GM08714 (cell line): ENCODE results near the gene RFX2.

Experiments
- H3K4me3 ChIP-seq: fragments of 200-500 bp; sonication (Bioruptor generic); 2 replicates; pipeline ENCODE4 v1.5.1; 2014; ENCODE audit warnings: mild to moderate bottlenecking, low read length, inconsistent platforms
- ZNF274 ChIP-seq: IDR thresholded peaks from 2 replicates; pipeline ENCODE4 v1.6.1; 2012; ENCODE audit warnings: mild to moderate bottlenecking, low read depth, low read length

The RFX2 gene

DNA sequence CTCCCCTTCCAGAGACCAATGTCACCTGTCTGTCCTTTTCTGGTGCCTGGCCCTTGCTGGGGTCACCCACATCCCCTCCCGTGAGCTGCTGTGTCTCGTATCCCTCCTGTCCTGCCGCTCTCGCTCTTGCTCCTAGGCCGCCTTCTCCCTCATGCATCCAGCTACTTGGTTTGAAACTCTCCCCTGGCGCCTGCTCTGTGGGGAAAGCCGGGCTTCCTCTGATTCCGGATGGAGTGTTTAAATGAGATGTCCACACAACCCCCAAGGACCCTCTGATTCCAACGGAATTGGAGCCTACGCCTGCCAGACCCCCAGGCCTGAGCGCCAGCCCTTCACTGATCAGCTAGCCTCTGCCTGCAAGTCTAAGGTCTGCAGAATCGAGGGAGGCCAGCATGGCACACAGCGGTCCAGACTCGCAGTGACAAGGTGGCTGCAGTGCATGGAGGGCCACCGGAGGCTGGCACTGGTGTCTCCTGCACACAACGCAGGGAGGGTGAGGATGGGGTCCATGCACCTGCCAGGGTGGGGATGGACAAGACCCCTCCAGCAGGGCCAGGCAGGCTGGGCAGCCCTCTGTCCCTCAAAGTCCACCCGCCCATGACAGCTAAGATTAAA lies 47.2 kb downstream of the RFX2 start:
- H3K4me3 ChIP-seq, result no peak overlapping the region
- no peak for TF ChIP-seq ZNF274

DNA sequence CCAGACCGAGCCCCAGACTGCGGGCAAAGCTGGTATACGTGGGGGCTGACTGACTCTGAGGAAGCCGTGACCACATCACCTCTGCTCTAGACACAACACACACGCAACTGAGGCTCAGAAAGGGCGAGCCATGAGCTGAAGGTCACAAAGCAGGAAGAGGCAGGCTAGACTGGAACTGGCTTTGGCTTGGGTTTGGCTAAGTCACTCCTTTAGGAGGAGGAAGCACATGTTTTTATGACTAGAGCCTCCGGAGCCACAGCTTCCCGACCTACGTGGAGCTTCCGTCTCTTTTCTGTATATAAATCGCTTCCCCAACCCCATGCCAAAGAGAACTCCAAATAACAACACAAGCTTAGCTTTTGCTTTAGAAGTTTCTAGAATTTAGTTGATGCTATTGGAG lies 48.0 kb downstream of the RFX2 start:
- H3K4me3 ChIP-seq, result no peak overlapping the region
- TF ChIP-seq ZNF274, result no peak

DNA sequence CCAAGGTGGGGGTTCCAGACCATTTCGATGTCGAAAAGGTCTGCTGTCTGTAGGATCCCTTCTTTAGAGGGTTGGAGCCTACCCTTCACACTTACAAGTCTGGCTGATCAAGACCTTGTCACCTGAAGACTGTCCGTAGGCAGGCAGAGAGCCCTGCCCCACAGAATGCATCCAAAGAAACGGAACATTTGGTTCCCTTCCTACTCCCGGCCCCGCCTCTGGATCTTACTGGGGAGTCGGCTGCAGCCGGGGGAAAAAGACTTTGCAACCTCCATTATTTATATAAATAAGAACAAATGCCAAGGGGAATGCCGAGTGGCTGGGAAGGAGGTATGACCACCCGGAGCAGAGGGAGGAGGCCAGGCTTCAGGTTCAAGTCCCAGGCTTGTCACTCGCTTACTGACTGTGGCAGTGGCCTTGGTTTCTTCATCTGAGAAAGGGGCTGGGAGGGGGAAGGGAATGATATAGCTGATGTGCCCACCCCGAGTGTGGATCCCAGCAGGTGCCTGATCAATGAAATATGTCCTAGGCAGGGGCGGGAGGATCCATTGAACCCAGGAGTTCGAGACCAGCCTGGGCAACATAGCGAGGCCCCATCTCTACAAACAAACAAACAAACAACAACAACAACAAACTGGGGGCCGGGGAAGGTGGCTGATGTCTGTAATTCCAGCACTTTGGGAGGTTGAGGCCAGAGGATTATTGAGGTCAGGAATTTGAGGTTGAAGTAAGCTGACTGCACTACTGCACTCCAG lies 48.7 kb downstream of the RFX2 start:
- TF ChIP-seq ZNF274, result no peak
- H3K4me3 ChIP-seq, result no peak overlapping the region

DNA sequence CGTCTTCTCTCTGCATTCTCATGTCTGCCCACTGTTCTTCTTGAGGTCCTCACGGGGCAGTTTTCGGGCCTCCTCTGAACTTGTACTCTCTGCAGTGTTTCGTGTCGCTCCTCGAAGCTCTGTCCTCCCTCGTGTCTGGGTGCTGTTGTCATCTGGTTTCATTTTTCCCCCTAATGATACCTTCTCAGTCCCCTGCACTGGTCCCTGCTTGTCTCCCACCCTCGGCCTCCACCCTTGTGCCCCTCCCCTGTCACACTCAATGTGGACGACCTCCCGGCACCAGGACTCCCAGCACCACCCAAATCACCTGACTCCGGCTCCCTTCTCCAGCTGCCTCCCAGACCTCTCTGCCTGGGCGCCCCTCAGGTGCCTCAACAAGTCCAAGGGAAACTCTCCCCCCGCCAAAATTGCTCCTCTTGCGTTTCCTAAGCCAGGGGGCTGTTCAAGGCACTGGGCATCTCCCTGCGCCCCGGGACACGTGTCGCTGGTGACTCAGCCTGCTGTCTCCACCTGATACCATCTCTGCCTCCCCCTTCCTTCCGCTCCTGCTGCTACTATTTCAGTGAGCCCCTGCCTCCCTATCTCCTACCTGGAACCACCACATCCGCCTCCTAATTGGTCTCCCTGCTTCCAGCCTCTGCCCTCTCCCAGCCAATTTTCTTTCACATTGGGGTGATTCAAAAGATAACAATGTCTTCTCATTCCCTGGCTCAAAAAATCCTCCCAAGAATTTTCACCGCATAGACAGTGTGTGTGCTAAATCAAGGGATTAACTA lies 49.5 kb downstream of the RFX2 start:
- no peak overlapping the region for H3K4me3 ChIP-seq
- no peak for TF ChIP-seq ZNF274

DNA sequence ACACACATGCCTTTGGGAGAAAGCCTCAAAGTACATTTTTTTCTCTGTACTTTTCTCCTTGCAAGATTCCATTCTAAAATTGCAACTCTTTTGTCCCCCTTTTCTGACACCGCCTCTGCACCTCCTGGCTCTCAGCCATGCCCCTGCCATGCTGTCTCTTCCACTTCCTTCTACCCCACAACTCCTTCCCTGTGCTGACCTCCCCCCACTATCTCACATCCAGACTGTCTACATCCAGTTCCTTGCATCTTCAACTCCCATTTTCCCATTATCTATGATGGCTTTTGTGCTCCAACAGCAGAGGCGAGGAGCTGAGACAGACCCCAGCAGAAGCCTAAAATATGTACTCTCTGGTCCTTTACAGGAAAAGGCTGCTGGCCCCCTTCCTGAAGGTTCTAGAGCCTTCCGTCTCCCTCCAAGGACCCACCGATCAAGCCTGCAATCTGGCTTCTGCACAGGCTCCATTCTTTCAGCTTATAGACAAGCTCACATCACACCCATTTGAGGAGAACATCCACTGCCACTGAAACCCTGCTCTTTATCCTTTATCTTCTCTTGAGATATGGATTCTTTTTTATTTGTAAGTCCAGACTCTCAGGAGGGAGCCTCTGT lies 50.2 kb downstream of the RFX2 start:
- no peak for TF ChIP-seq ZNF274
- no peak overlapping the region for H3K4me3 ChIP-seq

DNA sequence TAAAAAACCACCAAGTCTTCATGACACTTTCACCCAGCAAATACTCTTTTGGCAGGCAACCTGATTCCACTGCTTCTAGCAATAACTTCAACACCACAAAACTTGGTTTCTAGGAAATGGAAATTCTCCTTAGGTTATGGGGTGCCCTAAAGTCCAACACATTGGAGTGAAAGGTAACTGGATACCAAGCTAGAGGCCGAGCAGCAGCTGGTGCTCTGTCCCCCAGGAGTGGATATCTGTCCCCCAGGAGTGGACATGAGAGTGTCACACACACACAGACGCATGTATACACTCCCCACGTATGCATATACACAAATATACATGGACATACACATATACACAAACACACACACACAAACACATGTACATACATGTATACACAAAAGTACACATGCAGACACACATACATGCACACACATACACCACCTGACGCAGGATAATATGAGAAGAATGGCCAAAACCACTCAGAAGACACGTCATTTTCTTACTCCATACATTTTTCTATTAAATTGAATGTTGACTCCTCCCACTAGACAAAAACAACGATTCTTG lies 50.8 kb downstream of the RFX2 start:
- H3K4me3 ChIP-seq, result no peak overlapping the region
- TF ChIP-seq ZNF274, result no peak

DNA sequence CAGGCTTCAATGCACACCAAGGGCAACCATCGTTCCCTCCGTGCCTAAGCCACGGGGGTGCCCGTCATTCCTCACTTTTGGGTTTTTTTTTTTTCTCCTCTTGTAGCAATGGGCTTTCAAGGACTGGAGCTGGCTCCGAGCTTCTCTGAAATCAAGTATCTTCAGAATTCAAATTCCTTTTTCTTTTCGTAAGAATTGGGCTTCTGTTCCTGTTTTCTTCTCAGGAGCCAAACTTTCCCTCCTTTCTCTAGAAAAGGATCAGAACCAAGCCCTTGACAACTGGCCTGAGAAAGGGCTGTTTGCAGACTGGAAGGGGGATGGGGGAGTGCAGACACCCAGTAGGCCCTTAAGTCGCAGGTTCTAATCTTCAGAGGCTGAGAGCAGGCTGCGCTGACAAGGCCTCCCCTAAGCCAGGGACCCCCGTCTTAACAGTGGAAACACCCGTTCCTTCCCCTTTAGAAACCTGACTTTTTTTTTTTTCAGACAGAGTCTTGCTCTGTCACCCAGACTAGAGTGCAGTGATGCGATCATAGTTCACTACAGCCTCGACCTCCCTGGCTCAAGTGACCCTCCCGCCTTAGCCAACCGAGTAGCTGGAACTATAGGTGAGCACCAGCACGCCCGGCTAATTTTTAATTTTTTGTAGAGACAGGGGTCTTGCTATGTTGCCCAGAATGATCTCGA lies 51.6 kb downstream of the RFX2 start:
- H3K4me3 ChIP-seq, result no peak overlapping the region
- TF ChIP-seq ZNF274, result no peak

DNA sequence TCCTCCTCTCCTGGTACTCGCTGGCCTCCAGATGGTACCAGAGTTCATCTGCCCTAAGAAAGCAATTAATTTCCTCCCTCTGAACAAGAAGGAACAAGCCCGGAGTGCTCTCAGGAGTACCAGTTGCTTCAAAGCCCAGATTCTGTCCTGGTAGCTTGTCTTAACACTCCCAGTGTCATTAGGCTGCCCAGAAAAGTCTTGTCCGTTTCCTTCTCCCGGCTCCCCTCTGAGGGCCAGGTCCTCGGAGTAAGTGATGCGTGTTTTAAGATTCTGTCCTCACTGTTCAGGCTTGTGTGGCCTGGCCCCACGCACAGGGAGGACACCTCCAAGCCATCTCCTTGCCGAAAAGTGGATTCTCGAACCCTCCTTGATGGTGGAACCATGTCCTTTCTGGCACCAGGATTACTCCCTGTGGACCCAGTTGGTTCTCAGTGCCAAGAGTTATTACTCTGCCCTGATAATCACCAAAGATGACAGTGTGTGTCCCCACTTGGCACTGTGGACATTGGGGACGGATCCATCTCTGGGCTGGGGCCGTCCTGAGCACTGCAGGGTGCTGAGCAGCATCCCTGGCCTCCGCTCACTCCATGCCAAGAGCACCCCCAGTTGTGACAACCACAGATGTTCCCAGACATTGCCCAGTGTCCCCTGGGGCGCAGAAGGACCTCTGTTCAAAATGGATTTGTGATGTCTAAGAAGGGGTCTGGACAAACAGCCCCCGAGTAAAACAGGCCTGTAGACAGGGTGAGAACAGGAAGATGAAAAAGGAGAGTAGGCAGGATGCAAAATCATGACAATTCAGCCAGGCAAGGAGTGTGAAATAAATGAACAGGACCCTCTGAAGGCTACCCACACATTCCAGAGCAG lies 52.4 kb downstream of the RFX2 start:
- H3K4me3 ChIP-seq, result no peak overlapping the region
- no peak for TF ChIP-seq ZNF274

DNA sequence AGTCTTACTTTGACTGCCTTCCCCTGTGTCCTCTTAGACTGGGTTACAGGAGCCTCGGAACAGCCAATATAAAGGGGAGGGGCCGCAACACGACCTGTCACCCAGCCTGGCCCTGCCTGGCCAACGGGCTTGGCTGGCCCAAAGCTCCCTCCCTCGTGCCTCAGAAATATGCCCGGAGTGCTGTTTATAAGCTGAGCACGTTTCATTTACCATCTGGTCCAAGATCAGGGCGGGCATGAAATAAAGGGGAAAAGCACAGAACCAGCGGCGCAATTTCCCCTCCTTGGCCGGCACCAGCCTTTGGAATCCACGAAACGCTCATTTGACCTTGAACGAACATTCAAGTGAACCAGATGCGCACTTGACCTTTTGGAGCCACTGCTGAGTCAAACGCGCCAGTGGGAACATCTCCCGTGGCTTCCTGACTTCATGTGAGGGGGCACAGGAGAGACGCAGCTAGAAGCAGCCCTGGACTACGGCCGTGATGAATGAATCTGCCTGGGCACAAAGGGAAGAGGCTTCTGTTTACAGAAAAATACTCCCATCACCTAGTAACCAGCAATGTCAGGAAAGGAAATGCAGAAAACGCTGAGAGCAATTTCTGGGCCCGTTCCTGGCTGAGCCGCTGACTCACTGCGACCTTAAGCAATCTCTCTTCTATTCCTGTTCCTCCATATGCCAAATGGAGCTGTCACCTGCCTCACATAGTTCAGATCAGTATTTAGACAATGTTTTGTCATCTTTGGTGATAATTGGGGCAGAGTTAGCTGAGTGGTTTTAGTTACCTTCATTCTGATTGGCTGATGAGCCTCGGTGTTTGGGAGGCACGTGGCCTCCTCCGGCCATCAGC lies 53.3 kb downstream of the RFX2 start:
- H3K4me3 ChIP-seq, result no peak overlapping the region
- no peak for TF ChIP-seq ZNF274

DNA sequence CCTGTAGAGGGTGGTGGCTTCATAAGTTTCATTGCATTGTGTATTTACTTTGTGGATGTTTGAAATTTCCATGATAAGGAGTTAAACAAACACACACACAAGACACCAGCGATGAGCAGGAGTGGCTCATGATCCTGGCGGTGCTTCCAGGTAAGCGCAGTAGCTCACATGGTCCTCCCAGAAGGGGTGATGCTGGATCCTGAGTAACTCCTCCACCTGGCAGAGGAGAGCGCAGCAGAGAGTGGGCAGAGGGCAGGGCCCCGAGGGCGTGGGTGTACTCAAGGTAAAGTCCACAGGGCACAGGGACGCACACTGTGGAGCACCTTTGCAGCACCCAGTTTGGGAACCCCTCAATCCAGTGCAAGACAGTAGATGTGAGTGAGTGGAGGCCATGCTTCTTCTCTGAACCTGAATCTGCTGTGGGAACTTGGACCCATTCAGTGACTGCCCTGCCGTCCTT lies 54.0 kb downstream of the RFX2 start:
- no peak for TF ChIP-seq ZNF274
- H3K4me3 ChIP-seq, result no peak overlapping the region

DNA sequence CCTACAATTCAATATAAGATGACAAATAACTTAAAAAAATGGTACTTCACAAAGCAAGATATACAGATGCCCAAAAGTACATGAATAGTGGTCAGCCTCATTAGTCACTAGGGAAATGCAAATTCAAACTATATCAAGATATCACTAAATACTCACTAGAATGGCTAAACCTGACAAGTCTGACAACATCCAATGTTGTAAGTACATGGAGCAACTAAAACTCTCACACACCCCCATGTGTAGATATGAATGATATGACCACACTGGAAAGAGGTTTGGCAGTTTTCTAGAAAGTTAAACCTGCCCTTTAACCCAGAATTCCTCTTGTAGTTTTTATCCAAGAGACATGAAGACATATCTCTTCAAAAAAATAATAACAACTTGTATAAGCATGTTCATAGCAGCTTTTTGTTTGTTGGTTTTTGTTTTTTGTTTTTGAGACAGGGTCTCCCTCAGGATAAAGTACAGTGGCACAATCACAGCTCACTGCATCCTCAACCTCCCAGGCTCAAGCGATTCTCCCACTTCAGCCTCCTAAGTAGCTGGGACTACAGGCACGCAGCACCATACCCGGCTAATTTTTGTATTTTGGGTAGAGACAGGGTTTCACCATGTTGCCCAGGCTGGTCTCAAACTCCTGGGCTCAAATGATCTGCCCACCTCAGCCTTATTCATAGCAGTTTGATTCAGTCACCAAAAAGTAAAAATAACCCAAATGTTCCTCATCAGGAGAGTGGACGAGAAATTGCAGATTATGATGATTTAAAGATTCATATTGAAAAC lies 55.1 kb downstream of the RFX2 start:
- TF ChIP-seq ZNF274, result no peak
- H3K4me3 ChIP-seq, result no peak overlapping the region
